ES-I3 (cell line): Measurements from ENCODE around the gene GTF2H1.

Experiments used
- H3K36me3 ChIP-seq: 2 replicates; pipeline ENCODE4 v1.6.1; 2013; ENCODE audit warnings: mild to moderate bottlenecking, low read length, control low read depth, moderate library complexity; ENCODE audit not compliant: insufficient read depth
- H3K4me1 ChIP-seq: 2 replicates; pipeline ENCODE4 v1.6.1; 2013; ENCODE audit warnings: mild to moderate bottlenecking, control low read depth, low read length; ENCODE audit not compliant: insufficient read depth
- H3K9ac ChIP-seq: 2 replicates; pipeline ENCODE4 v1.6.1; 2013; ENCODE audit warnings: low read depth, mild to moderate bottlenecking, low read length, moderate library complexity
- H3K9me3 ChIP-seq: 2 replicates; pipeline ENCODE4 v1.6.1; 2013; ENCODE audit warnings: mild to moderate bottlenecking, low read length, moderate library complexity; ENCODE audit not compliant: control insufficient read depth, insufficient read depth

Gene GTF2H1

DNA sequence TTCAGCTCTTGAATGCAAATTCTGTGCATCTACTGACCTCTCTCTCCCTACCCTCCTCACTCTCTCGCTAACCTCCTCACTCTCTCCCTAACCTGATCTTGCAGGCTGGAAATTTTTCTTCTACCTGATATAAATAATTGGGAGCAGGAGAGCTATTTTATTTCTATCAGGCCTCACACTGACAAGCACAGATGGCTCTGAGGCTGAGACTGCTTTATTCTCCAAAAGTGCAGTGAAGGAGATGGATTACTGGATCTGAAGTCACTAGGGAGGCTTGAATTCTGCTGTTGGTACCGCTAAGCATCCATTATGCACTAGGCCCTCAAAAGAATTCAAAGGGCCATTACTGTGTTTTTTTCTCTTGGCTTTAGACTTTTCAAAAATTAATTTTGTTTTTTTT is 52.6 kb downstream of the GTF2H1 start:
- Histone ChIP-seq H3K36me3 (no peaks in the 10 kb centered on the region), H3K4me1 (no peaks in the 10 kb centered on the region), H3K9ac (no peak overlapping the region), H3K9me3 (no peaks in the 10 kb centered on the region)

DNA sequence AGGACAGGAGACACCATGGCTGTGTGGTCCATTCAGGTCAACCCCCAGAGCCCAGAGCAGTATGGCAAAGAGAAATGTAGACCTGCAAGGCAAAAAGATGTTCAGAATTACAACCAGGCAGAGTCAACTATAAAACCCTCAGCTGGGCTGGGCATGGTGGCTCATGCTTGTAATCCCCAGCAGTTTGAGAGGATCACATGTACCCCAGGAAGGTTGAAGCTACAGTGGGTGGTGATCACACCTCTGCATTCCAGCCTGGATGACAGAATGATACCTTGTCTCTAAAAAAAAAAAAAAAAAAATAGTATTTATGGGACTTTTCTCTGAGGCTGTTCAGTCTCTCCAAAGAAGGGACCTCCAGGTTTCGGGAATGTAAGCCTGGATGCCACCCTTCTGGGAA is 53.6 kb downstream of the GTF2H1 start:
- no peaks in the 10 kb centered on the region for H3K9me3 ChIP-seq
- H3K9ac ChIP-seq, result no peak overlapping the region
- no peaks in the 10 kb centered on the region for H3K36me3 ChIP-seq
- H3K4me1 ChIP-seq, result no peaks in the 10 kb centered on the region

DNA sequence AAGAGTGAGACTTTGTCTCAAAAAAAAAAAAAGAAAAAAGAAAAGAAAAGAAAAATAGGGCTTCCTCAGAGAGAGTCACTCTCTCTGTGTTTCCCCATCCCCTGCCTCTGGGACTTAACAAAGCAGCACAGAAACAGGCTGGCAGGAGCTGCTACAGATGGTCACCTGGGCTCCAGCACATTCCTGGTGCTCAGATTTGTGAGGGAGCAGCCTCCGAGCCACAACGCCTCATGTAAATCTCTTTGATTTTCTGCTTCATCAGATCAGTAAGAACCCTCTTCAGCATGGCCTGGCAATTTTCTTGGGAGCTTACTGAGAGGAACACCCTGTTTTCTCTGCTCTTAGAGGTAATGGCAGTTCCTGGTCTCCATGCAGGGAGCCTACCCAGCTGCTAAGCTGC is 56.8 kb downstream of the GTF2H1 start:
- Histone ChIP-seq H3K4me1 (peaks cover 7% of the 10 kb centered on the region), H3K36me3 (no peaks in the 10 kb centered on the region), H3K9ac (no peak overlapping the region), H3K9me3 (no peaks in the 10 kb centered on the region)

DNA sequence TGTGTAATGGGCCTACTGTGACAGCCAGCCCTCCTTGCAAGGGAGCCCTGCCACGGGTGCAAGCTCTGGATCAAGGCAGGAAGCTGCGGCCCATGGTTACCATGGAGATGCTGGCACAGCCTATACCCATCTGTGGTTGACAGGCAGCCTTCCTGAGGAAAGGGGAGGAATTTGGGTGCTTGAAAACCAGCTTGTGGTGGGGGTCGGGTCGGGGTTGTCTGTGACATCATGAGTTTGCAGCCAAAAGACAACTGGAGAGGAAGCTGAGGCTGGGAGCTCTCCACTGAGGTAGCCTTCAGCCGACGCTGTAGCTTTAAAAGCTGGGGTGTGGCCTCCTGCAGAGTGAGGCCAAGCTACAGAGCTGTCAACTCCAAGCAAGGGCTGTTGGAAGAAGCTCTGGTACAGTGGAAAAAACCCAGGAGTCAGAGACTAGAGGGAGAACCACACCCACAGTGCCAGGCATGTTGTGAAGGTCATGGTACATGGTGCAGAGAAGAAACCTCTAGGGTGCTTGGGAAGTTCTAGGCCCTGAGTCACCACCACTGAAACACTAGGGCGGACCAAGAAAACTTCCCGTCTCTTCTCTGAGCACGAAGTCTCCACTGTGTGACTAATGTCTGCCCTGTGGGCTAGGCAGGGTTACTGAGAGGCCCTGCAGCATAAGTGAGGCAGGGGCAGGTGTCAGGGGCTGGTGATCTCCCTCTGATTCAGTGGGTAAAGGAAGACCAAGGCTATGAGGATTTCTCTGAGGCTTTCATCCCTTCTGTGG is 61.2 kb downstream of the GTF2H1 start:
- H3K4me1 ChIP-seq, result peaks cover 10% of the 10 kb centered on the region
- no peak overlapping the region for H3K9ac ChIP-seq
- no peaks in the 10 kb centered on the region for H3K9me3 ChIP-seq
- no peaks in the 10 kb centered on the region for H3K36me3 ChIP-seq

DNA sequence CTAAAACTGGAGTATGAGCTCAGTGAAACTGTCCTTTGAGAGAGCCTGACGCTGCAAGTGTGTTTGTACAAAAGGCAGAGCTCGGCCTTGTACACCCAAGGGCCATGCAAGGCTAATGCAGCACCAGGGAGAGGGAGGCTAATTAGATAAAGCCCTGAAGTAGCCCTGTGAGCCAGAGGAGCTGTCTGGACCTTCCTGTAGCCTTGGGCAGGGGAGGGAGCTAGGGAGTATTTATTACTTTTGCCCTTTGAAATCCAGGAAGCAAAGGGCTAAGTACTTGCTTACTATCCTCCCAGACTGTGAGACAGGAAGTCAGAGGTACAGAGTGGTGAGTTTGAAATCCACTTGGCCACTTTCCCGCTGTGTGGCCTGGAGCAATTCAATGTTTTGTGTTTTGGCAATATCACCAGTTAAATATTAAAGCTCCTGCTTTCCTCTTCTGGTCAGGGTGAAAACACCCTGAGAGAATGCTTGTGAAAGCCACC is 61.8 kb downstream of the GTF2H1 start:
- no peaks in the 10 kb centered on the region for H3K9me3 ChIP-seq
- peaks cover 10% of the 10 kb centered on the region for H3K4me1 ChIP-seq
- H3K9ac ChIP-seq, result no peak overlapping the region
- H3K36me3 ChIP-seq, result no peaks in the 10 kb centered on the region

DNA sequence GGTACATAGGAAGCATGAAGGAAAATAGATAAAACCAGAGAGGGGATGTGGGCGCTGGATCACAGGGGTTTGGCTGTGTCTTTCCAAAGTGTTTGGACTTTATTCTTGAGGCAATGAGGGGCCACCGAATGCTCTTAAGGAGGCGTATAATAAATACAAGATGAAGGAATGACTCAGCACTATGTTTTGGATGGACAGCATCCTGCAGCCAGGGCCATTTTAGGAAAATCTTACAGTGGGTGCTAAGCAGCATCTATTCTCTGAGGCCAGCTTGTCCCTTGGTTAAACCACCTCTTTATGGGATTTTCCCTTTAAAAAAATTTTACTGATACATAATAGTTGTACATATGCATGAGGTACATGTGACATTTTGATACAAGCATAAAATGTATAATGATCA is 67.7 kb downstream of the GTF2H1 start:
- Histone ChIP-seq H3K36me3 (no peaks in the 10 kb centered on the region), H3K9ac (no peak overlapping the region), H3K9me3 (no peaks in the 10 kb centered on the region), H3K4me1 (peaks cover 4% of the 10 kb centered on the region; the same call in 1 of the 2 replicates)

DNA sequence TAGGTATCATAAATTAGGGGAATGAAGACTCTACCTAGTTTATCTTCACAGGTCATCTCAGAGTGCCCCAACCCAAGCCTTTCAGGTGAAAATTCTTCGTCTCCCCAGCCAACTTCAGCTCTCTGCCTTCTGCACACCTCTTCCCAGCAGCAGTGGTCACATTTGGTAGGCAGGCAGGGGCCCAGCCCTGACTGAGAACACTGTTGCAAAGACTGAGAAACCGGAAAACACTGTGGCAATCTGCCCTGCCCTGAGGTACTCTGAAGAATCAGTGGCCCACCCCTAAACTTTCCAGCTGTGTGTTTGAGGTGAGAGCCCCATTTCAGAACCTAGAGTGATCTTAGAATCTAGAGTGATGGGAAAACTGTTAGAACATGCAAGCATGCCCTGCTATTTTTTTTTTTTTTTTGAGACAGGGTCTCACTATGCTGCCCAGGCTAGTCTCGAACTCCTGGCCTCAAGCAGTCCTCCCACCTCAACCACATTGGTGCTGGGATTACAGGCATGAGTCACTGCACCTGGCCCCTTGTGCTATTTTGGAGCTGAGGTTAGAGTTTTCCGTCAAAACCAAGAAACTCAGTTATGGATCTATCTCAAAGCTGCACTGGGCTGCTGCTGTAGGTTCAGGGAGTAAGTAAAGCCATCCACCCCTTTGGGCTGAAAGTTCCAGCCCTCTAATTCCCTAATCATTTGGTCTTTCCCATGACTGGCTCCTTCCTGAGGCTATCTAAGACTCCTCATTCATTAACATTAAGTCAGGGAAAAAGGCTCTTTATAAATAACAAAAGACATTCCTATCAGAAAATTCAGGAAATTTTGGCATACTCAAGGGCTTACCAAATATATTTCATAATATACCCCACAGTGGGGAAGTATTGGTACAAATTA is 70.3 kb downstream of the GTF2H1 start:
- Histone ChIP-seq H3K4me1 (peaks cover 4% of the 10 kb centered on the region; the same call in 1 of the 2 replicates), H3K36me3 (no peaks in the 10 kb centered on the region; the same call in 1 of the 2 replicates), H3K9ac (no peak overlapping the region), H3K9me3 (no peaks in the 10 kb centered on the region)

DNA sequence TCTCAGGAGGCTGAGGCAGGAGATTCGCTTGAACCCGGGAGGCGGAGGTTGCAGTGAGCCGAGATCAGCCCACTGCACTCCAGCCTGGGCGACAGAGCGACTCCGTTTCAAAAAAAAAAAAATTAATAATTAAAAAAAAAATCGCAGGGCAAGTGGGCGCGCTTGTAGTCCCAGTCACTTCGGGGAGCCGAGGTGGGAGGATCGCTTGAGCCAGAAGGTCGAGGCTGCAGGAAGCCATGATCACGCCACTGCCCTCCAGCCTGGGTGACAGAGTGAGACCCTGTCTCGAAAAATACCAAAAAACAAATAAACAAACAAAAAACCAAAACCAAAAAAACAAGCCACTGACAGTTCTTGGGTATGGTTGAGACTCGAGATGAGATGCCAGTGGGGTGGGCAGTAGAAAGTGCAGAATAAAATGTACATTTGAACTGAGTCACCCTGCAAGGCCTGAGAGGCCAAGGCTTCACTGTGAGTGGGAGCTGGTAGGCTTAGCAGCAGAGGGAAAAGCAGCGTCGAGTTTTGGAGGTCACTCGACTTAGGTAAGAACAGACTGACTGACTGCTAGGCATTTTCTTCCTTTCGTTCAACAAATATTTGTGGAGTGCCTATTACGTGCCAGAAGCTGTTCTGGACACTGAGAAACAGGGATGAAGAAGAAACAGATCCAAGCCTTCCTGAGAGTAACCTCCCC is 71.4 kb downstream of the GTF2H1 start:
- Histone ChIP-seq H3K36me3 (peaks cover 2% of the 10 kb centered on the region; the same call in 1 of the 2 replicates), H3K9me3 (no peaks in the 10 kb centered on the region), H3K4me1 (peaks cover 4% of the 10 kb centered on the region; the same call in 1 of the 2 replicates), H3K9ac (peak overlapping the region; percentile 68)

DNA sequence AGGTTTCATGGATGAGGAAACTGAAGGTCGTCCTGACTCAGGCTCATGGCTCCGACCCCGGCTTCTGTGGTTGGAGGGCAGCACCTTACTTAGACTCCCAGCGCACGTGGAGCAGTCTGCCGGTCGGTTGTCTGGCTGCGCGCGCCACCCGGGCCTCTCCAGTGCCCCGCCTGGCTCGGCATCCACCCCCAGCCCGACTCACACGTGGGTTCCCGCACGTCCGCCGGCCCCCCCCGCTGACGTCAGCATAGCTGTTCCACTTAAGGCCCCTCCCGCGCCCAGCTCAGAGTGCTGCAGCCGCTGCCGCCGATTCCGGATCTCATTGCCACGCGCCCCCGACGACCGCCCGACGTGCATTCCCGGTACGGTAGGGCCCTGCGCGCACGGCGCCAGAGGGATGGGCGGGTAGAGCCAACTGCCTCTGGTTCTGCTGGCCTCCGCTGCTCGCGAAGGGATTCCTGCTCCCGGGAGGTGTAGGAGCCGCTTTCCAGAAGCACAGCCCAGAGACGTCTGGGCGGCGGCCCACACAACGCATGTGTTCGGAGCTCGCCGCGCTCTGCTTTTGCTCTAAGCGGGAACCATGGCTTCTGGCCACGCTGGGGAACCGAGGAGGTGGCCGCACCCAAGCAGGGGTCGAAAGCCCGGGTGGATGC is 72.0 kb downstream of the GTF2H1 start, which contains the start of gene LDHA:
TSS of gene LDHA (plus strand) at position 289 of the 653 bp plus-strand sequence. CDS start 2,280 bp downstream, outside the sequence.
- peak within 1 kb of the TSS; percentile 68 for H3K9ac ChIP-seq
- no peaks in the 10 kb centered on the region for H3K9me3 ChIP-seq
- peaks cover 5% of the 10 kb centered on the region; the same call in 1 of the 2 replicates for H3K36me3 ChIP-seq
- peaks cover 4% of the 10 kb centered on the region; the same call in 1 of the 2 replicates for H3K4me1 ChIP-seq

DNA sequence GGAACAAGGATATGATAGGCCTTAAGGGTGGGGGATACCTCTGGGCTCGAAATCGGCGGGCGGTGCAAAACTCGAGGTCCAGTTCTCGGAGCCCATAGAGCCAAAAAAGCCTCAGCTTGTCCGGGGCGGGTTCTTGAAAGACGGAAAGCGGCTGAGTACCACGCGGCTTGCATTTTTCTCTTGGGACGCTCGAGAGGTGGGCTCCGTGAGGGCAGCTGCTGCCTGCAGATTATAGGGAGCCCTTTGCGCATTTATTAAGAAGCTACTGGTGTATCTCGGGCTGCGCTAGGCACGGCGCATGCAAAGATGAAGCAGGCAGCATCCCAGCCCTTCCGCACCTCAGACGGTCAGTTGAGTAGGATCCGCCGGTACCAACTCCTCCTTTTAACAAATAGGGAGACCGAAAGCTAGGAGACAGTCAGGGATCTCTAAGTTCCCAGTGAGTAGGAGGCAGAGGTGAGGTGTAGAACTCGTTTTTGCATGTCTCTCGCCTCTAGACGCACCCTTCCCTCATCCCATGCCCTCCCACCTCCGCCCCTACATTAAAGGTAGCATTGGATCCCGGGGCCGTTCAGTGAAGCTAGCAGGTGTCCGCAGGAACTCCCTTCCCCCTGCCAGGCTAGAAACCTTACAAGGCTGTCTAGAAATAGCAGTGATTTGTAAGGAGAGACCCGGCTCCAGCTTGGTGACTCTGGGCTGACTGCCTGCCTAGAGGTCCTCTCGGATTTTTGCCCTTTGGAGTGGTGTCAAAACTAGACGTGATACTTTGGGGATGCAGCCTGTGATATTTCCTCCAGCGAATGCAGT is 72.8 kb downstream of the GTF2H1 start:
- H3K9me3 ChIP-seq, result no peaks in the 10 kb centered on the region
- peaks cover 12% of the 10 kb centered on the region; the same call in 1 of the 2 replicates for H3K36me3 ChIP-seq
- H3K4me1 ChIP-seq, result peaks cover 4% of the 10 kb centered on the region; the same call in 1 of the 2 replicates
- H3K9ac ChIP-seq, result peak overlapping the region; percentile 68

DNA sequence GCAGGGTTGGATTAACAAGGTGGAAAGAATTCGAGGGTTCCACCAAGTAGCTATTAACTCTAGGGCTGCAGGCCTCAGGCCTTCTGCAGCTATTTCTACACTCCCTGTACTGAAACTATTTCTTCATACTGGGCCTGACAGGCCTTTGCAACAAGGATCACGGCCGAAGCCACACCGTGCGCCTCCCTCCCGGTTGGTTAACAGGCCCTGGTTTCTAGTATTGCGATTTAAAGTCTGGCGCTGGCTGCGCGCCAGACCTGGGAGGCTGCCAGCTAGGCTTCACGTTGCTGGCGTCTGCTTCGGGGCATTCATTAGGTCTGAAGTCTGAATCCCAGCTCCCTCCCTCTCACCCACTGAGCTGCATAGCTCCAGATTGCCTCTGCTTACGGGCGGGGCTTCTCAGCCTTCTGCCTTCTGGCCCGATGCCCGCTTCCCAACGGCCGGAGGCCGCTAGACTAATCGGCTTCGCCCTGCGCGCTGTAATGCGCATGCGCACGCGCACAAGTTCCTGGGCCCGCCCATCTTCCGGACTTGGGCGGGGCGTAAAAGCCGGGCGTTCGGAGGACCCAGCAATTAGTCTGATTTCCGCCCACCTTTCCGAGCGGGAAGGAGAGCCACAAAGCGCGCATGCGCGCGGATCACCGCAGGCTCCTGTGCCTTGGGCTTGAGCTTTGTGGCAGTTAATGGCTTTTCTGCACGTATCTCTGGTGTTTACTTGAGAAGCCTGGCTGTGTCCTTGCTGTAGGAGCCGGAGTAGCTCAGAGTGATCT is 73.6 kb downstream of the GTF2H1 start:
- Histone ChIP-seq H3K36me3 (peaks cover 12% of the 10 kb centered on the region; the same call in 1 of the 2 replicates), H3K9ac (peak overlapping the region; percentile 68), H3K4me1 (peaks cover 4% of the 10 kb centered on the region; the same call in 1 of the 2 replicates), H3K9me3 (no peaks in the 10 kb centered on the region)

DNA sequence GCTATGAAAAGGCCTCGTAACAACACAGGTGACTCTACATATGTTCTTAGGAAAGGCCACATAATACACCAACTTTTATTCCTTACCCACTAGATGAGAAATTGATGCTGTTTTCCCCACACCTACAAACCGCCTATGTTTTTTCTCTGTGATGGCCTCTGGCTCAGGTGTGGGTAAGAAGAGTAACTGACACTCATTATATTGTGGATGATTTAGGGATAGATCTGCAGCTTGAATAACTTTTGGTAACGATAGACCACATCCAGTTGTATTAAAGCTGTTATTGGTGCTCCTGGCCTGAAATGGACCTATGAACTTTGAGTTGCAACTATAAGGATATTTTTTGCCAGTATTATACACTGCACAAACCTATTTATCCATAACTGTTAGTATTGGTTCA is 75.6 kb downstream of the GTF2H1 start:
- H3K9ac ChIP-seq, result no peak overlapping the region
- H3K36me3 ChIP-seq, result peaks cover 16% of the 10 kb centered on the region; the same call in 1 of the 2 replicates
- no peaks in the 10 kb centered on the region for H3K9me3 ChIP-seq
- H3K4me1 ChIP-seq, result peaks cover 4% of the 10 kb centered on the region; the same call in 1 of the 2 replicates
